CD4-positive, alpha-beta T cell treated with Interleukin-21 for 1 hour (primary cell): ENCODE results near the gene PPP1R12B.
"Not testable (repeated sequence)": the region's sequence is repeated elsewhere in the genome, so short reads cannot be mapped to it uniquely, and the experiment has no call there.

Source experiments
- DNase-seq: peaks from one replicate; pipeline ENCODE4 v3.0.0-alpha.2; 2020

The PPP1R12B gene

GRCh38 chr1:202456372-202457169, 108.1 kb downstream of the PPP1R12B start:
- not testable (repeated sequence) for DNase-seq

GRCh38 chr1:202458651-202459050, 110.2 kb downstream of the PPP1R12B start:
- DNase-seq: not testable (repeated sequence)

GRCh38 chr1:202459470-202460142, 111.1 kb downstream of the PPP1R12B start:
- not testable (repeated sequence) for DNase-seq

GRCh38 chr1:202460143-202460495, 111.6 kb downstream of the PPP1R12B start:
- DNase-seq: not testable (repeated sequence)

- DNase-seq: no peak
Observed at GRCh38 chr1:202462342-202463076, 114.0 kb downstream of the PPP1R12B start.

GRCh38 chr1:202464153-202464742, 115.7 kb downstream of the PPP1R12B start:
- DNase-seq: peak; percentile 13

GRCh38 chr1:202465644-202466270, 117.3 kb downstream of the PPP1R12B start:
- DNase-seq: not testable (repeated sequence)

GRCh38 chr1:202466339-202466738, 117.8 kb downstream of the PPP1R12B start:
- not testable (repeated sequence) for DNase-seq

GRCh38 chr1:202467381-202467780, 118.9 kb downstream of the PPP1R12B start:
- not testable (repeated sequence) for DNase-seq

GRCh38 chr1:202468695-202469094, 120.2 kb downstream of the PPP1R12B start:
- not testable (repeated sequence) for DNase-seq

GRCh38 chr1:202469123-202469522, 120.6 kb downstream of the PPP1R12B start:
- DNase-seq: not testable (repeated sequence)

GRCh38 chr1:202471246-202471645, 122.7 kb downstream of the PPP1R12B start:
- no peak for DNase-seq

GRCh38 chr1:202472347-202473124, 124.0 kb downstream of the PPP1R12B start:
- not testable (repeated sequence) for DNase-seq

GRCh38 chr1:202473266-202474045, 125.0 kb downstream of the PPP1R12B start:
- not testable (repeated sequence) for DNase-seq

- not testable (repeated sequence) for DNase-seq
Observed at GRCh38 chr1:202479661-202480060, 131.2 kb downstream of the PPP1R12B start.

GRCh38 chr1:202480640-202481039, 132.1 kb downstream of the PPP1R12B start:
- DNase-seq: not testable (repeated sequence)

GRCh38 chr1:202483362-202483761, 134.9 kb downstream of the PPP1R12B start:
- not testable (repeated sequence) for DNase-seq

GRCh38 chr1:202484032-202484431, 135.5 kb downstream of the PPP1R12B start:
- DNase-seq: not testable (repeated sequence)

GRCh38 chr1:202484820-202485219, 136.3 kb downstream of the PPP1R12B start:
- DNase-seq: not testable (repeated sequence)

- DNase-seq: not testable (repeated sequence)
Observed at GRCh38 chr1:202488178-202488649, 139.7 kb downstream of the PPP1R12B start.

GRCh38 chr1:202489101-202489500, 140.6 kb downstream of the PPP1R12B start:
- not testable (repeated sequence) for DNase-seq
